Upper lobe of left lung (tissue), 4 donors: ENCODE results near the gene ACTL8.

Source experiments
- EP300 ChIP-seq, 4 donors: sonication (generic); formaldehyde crosslinking; IDR thresholded peaks; one replicate each; pipeline ENCODE4 v1.5.1; 2017; ENCODE audit warnings: antibody characterized with exemption in 4 of 4, control low read depth in 2 of 4
- POLR2A ChIP-seq, 4 donors: fragments of 450-650 bp; IDR thresholded peaks; one replicate each; pipeline ENCODE4 v1.5.1; 2016 to 2017; ENCODE audit warnings: antibody characterized with exemption in 4 of 4, mild to moderate bottlenecking in 2 of 4
- POLR2AphosphoS5 ChIP-seq, 2 donors: sonication (generic); formaldehyde crosslinking; IDR thresholded peaks; one replicate each; pipeline ENCODE4 v1.5.1; 2017; ENCODE audit warnings: antibody characterized with exemption in 2 of 2
- TF ChIP-seq, protein P1 (sequence below), 6 experiments: fragments of 450-650 bp in 4 of 6; fragments of 200-600 bp in 2 of 6; sonication (generic) in 2 of 6; IDR thresholded peaks; one replicate each; pipeline ENCODE4 v1.5.1; 2016 to 2019; ENCODE audit warnings: antibody characterized with exemption in 6 of 6

DNA sequence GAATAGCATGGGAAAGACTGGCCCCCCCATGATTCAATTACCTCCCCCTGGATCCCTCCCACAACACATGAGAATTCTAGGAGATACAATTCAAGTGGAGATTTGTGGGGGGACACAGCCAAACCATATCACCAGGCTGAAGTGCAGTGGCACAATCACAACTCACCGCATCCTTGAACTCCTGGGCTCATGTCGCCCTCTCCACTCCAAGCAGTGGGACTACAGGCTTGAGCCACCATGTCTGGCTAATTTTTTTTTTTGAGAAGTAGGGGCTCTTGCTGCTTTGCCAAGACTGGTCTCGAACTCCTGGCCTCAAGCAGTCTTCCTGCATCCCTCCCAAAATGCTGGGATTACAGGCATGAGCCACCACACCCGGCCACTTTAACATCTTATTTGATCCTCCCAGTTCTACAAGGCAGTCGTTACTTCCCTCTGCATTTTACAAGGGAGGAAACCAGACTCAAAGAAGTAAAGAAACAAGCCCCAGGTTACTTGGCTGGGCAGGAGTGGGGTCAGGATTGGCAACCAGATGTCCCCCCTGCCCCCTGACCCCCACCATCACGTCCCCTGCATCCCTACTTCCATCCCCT is 26.9 kb upstream of the ACTL8 start:
- TF ChIP-seq, protein P1, sequence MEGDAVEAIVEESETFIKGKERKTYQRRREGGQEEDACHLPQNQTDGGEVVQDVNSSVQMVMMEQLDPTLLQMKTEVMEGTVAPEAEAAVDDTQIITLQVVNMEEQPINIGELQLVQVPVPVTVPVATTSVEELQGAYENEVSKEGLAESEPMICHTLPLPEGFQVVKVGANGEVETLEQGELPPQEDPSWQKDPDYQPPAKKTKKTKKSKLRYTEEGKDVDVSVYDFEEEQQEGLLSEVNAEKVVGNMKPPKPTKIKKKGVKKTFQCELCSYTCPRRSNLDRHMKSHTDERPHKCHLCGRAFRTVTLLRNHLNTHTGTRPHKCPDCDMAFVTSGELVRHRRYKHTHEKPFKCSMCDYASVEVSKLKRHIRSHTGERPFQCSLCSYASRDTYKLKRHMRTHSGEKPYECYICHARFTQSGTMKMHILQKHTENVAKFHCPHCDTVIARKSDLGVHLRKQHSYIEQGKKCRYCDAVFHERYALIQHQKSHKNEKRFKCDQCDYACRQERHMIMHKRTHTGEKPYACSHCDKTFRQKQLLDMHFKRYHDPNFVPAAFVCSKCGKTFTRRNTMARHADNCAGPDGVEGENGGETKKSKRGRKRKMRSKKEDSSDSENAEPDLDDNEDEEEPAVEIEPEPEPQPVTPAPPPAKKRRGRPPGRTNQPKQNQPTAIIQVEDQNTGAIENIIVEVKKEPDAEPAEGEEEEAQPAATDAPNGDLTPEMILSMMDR (IDR thresholded peaks at IDR 0.05) = no peak
- TF ChIP-seq EP300 (IDR thresholded peaks at IDR 0.05) (no peak), POLR2A (IDR thresholded peaks at IDR 0.05) (no peak), POLR2AphosphoS5 (IDR thresholded peaks at IDR 0.05) (no peak)
